ENCODE results near the gene STIMATE. TPM values are rescaled to one million over a fixed set of nuclear protein-coding genes. Genes with fewer than 3 reads are reported as not detected.

Gene STIMATE
- total RNA-seq, 4 donors from 2014 or later: 12.7 to 20.7 (median 16.1) TPM

GRCh38 chr3:52791928-52792327, 105.4 kb downstream of the STIMATE start:
- DNase-seq (ENCODE audit: low spot score in 2 of 2): no peak
- intact Hi-C loops (cut with DNase I; ENCODE audit: low total_unique reads): no loop called here
- 85 to 93% methylated on average over 4 of the region's 4 CpGs for WGBS, 2 donors
- TF ChIP-seq POLR2A (IDR thresholded peaks at IDR 0.05) (no peak), CTCF (IDR thresholded peaks at IDR 0.05) (no peak)
- H3K4me3 ChIP-seq (ENCODE audit: low read depth, poor library complexity, severe bottlenecking): no peak overlapping the region

- 77 to 87% methylated on average over 11 to 12 of the region's 12 CpGs for WGBS, 2 donors
- H3K4me3 ChIP-seq (ENCODE audit: low read depth, poor library complexity, severe bottlenecking): no peak overlapping the region
- DNase-seq (ENCODE audit: low spot score in 2 of 2): no peak
- no peak for TF ChIP-seq CTCF (IDR thresholded peaks at IDR 0.05)
- TF ChIP-seq POLR2A (IDR thresholded peaks at IDR 0.05): no peak
- intact Hi-C loops (cut with DNase I; ENCODE audit: low total_unique reads): no loop called here
Measured at GRCh38 chr3:52791366-52791765, 106.0 kb downstream of the STIMATE start.

GRCh38 chr3:52790741-52791140, 106.6 kb downstream of the STIMATE start:
- WGBS, 2 donors: 79 to 89% methylated on average over 13 of the region's 13 CpGs
- no peak for TF ChIP-seq CTCF (IDR thresholded peaks at IDR 0.05)

GRCh38 chr3:52790337-52790736, 107.0 kb downstream of the STIMATE start:
- WGBS, 2 donors: 92 to 93% methylated on average over 7 of the region's 7 CpGs
- TF ChIP-seq POLR2A (IDR thresholded peaks at IDR 0.05): no peak
- no peak for TF ChIP-seq CTCF (IDR thresholded peaks at IDR 0.05)
- DNase-seq (ENCODE audit: low spot score in 2 of 2): no peak
- intact Hi-C loops (cut with DNase I; ENCODE audit: low total_unique reads): no loop called here
- H3K4me3 ChIP-seq (ENCODE audit: low read depth, poor library complexity, severe bottlenecking): no peak overlapping the region

More at GRCh38 chr3:52790741-52791140, 106.6 kb downstream of the STIMATE start:
- intact Hi-C loops (cut with DNase I; ENCODE audit: low total_unique reads): no loop called here
- no peak overlapping the region for H3K4me3 ChIP-seq (ENCODE audit: low read depth, poor library complexity, severe bottlenecking)
- DNase-seq (ENCODE audit: low spot score in 2 of 2): no peak

GRCh38 chr3:52789746-52790040, 107.7 kb downstream of the STIMATE start:
- no peak for TF ChIP-seq POLR2A (IDR thresholded peaks at IDR 0.05)
- no peak for TF ChIP-seq CTCF (IDR thresholded peaks at IDR 0.05)
- intact Hi-C loops (cut with DNase I; ENCODE audit: low total_unique reads): no loop called here
- no peak overlapping the region for H3K4me3 ChIP-seq (ENCODE audit: low read depth, poor library complexity, severe bottlenecking)
- DNase-seq (ENCODE audit: low spot score in 2 of 2): no peak
- 54 to 72% methylated on average over 3 to 4 of the region's 6 CpGs for WGBS, 2 donors

- WGBS, 2 donors: 84 to 87% methylated on average over 16 of the region's 16 CpGs
- H3K4me3 ChIP-seq (ENCODE audit: low read depth, poor library complexity, severe bottlenecking): no peak overlapping the region
- DNase-seq (ENCODE audit: low spot score in 2 of 2): no peak
- no peak for TF ChIP-seq CTCF (IDR thresholded peaks at IDR 0.05)
- TF ChIP-seq POLR2A (IDR thresholded peaks at IDR 0.05): no peak
- intact Hi-C loops (cut with DNase I; ENCODE audit: low total_unique reads): no loop called here
Measured at GRCh38 chr3:52788890-52789745, 108.2 kb downstream of the STIMATE start.

All from lower leg skin (tissue), 4 donors.